Measurements from ENCODE around the gene TRANK1.
A peak's percentile ranks its signal among the peaks of the same experiment; 100 is the strongest.
"Not testable (repeated sequence)": the region's sequence is repeated elsewhere in the genome, so short reads cannot be mapped to it uniquely, and the experiment has no call there.

TRANK1 gene

DNA sequence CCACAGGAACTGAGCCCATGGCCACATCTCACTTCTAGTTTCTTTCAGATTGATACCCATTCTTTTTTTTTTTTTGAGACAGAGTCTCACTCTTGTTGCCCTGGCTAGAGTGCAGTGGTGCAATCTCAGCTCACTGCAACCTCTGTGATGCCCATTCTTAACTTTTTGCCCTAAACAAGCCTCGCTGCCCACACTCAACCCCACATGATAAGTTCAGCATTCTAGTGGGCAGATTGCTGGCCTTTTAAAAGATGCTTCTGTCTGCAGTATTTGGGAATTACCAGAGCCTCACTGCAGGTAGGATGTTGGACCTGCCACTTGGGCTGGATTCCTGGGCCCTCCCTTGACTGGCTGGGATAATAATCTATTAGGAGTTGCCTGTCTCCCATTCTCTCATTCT, 51.0 kb downstream of the TRANK1 start:
- no peaks in the 10 kb centered on the region for H3K9me3 ChIP-seq (ENCODE audit: control insufficient read depth, low read length)
- no peak for DNase-seq
- H3K27me3 ChIP-seq (replicated peaks; ENCODE audit: control insufficient read depth, insufficient read depth, low read length, poor library complexity, severe bottlenecking): no peaks in the 10 kb centered on the region
- peak overlapping the region; percentile 25 for H3K27ac ChIP-seq (ENCODE audit: insufficient read depth, low read length, poor library complexity, severe bottlenecking)
- no peak overlapping the region for H3K4me3 ChIP-seq (ENCODE audit: insufficient read depth, low read depth, low read length, poor library complexity, severe bottlenecking)
- H3K4me1 ChIP-seq (ENCODE audit: control insufficient read depth, insufficient read depth, low read length, poor library complexity, severe bottlenecking): peaks cover 10% of the 10 kb centered on the region
- peaks cover 65% of the 10 kb centered on the region for H3K36me3 ChIP-seq (ENCODE audit: control insufficient read depth, insufficient read depth, low read length)

DNA sequence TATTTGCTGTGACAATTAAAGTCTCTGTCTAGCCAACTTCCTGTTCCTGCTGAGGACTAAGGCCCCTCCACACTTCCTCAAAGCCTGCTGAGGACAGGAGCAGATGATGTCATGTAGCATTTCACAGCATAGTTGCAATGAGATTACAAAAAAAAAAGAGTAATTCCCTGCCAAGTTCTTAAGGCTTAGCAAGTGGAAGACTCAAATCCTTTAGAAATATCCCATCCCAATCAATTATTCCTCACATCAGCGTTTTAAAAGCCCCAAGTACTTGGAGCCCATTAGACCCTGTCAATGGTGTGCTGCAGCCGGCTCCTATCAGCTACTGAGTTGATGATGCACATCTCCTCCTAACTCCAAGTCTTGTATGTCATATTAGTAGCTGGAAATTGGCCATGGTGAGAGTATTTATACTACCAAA, 51.7 kb downstream of the TRANK1 start:
- peak; percentile 15 to 36 (median 35) for DNase-seq
- peaks cover 65% of the 10 kb centered on the region for H3K36me3 ChIP-seq (ENCODE audit: control insufficient read depth, insufficient read depth, low read length)
- peaks cover 10% of the 10 kb centered on the region for H3K4me1 ChIP-seq (ENCODE audit: control insufficient read depth, insufficient read depth, low read length, poor library complexity, severe bottlenecking)
- no peaks in the 10 kb centered on the region for H3K9me3 ChIP-seq (ENCODE audit: control insufficient read depth, low read length)
- no peak overlapping the region for H3K4me3 ChIP-seq (ENCODE audit: insufficient read depth, low read depth, low read length, poor library complexity, severe bottlenecking)
- no peaks in the 10 kb centered on the region for H3K27me3 ChIP-seq (replicated peaks; ENCODE audit: control insufficient read depth, insufficient read depth, low read length, poor library complexity, severe bottlenecking)
- peak overlapping the region; percentile 15 for H3K27ac ChIP-seq (ENCODE audit: insufficient read depth, low read length, poor library complexity, severe bottlenecking)

DNA sequence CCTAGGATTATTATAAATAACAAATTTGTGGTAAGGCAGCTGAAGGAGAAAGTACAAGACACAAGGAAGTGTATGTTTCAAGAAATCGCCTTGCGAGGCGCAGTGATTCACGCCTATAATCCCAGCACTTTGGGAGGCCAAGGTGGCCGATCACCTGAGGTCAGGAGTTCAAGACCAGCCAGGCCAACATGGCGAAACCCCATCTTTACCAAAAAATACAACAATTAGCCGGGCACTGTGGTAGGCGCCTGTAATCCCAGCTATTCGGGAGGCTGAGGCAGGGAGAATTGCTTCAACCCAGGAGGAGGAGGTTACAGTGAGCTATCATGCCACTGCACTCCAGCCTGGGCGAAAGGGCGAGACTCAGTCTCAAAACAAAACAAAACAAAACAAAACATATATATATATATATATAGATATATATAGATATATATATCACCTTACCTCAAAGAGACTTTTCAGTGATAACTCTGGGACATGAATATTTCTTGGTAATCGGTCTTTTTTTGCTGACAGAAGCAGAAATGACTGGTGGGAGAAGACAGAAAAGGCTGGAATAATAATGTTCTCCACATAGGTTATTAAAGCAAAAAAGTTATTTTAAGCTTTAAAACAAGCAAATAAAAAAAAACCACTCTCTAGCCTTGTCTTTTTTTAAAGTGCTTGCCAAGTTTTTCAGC, 52.3 kb downstream of the TRANK1 start:
- no peaks in the 10 kb centered on the region for H3K9me3 ChIP-seq (ENCODE audit: control insufficient read depth, low read length)
- DNase-seq: no peak
- peaks cover 65% of the 10 kb centered on the region for H3K36me3 ChIP-seq (ENCODE audit: control insufficient read depth, insufficient read depth, low read length)
- no peak overlapping the region for H3K4me3 ChIP-seq (ENCODE audit: insufficient read depth, low read depth, low read length, poor library complexity, severe bottlenecking)
- peaks cover 10% of the 10 kb centered on the region for H3K4me1 ChIP-seq (ENCODE audit: control insufficient read depth, insufficient read depth, low read length, poor library complexity, severe bottlenecking)
- no peaks in the 10 kb centered on the region for H3K27me3 ChIP-seq (replicated peaks; ENCODE audit: control insufficient read depth, insufficient read depth, low read length, poor library complexity, severe bottlenecking)
- peak overlapping the region; percentile 15 for H3K27ac ChIP-seq (ENCODE audit: insufficient read depth, low read length, poor library complexity, severe bottlenecking)

DNA sequence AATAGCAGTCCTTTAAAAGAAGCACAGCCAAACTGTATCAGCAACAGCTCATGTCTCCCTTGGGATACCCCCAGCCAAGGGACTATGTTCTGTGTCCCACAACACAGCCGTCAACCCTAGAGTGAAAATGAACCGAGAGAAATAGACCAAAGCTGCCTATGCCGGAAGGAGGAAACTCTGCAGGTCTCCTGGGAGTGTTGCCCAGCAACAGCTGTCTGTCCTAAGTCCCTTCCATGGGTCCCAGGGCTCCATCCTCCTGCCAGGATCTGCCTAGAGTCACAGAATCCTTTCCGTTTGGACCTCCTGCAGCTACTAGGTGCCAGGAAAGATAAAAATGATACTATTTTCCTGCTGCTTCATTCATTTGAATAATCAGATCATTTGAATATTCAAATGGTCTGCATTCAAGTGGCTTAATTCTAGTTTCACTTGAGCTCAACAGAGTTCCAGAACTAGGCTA, 53.1 kb downstream of the TRANK1 start:
- Histone ChIP-seq H3K27me3 (replicated peaks; ENCODE audit: control insufficient read depth, insufficient read depth, low read length, poor library complexity, severe bottlenecking) (no peaks in the 10 kb centered on the region), H3K4me1 (ENCODE audit: control insufficient read depth, insufficient read depth, low read length, poor library complexity, severe bottlenecking) (peaks cover 10% of the 10 kb centered on the region), H3K36me3 (ENCODE audit: control insufficient read depth, insufficient read depth, low read length) (peaks cover 67% of the 10 kb centered on the region), H3K27ac (ENCODE audit: insufficient read depth, low read length, poor library complexity, severe bottlenecking) (no peak overlapping the region), H3K4me3 (ENCODE audit: insufficient read depth, low read depth, low read length, poor library complexity, severe bottlenecking) (no peak overlapping the region), H3K9me3 (ENCODE audit: control insufficient read depth, low read length) (no peaks in the 10 kb centered on the region)
- DNase-seq: no peak

DNA sequence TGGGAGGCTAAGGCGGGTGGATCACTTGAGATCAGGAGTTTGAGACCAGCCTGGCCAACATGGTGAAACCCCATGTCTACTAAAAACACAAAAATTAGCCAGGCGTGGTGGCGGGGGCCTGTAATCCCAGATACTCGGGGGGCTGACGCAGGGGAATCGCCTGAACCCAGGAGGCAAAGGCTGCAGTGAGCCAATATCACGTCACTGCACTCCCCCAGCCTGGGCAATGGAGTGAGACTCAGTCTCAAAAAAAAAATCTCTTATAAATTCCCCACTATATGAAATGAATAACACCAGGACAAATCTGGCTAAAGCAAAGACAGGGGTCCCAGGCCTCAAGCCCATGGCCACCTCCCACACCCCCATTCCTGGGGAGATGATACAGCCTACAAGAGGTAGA, 53.8 kb downstream of the TRANK1 start:
- not testable (repeated sequence) for H3K27ac ChIP-seq (ENCODE audit: insufficient read depth, low read length, poor library complexity, severe bottlenecking)
- H3K36me3 ChIP-seq (ENCODE audit: control insufficient read depth, insufficient read depth, low read length): peaks cover 68% of the 10 kb centered on the region

DNA sequence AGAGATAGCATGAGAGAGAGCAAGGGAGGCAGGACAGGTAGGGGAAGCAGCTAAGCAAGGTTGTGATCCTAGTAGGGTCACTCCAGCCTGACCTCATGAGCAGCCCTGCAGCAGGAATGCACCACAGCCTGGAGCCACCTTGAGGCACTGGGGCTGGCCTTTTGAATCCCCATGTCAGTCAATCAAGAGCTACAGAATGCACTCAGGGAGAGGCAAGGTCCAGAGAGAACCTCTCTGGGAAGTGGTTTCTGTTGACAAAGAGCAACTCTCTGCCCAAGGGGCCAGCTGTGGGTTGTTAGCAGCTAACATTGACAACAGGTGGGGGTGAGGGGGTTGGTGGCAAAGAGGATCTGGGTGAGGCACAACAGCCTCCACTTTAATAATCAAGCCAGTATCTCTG, 54.6 kb downstream of the TRANK1 start:
- no peak for DNase-seq
- H3K36me3 ChIP-seq (ENCODE audit: control insufficient read depth, insufficient read depth, low read length): peaks cover 74% of the 10 kb centered on the region
- H3K27me3 ChIP-seq (replicated peaks; ENCODE audit: control insufficient read depth, insufficient read depth, low read length, poor library complexity, severe bottlenecking): no peaks in the 10 kb centered on the region
- no peaks in the 10 kb centered on the region for H3K9me3 ChIP-seq (ENCODE audit: control insufficient read depth, low read length)
- peaks cover 7% of the 10 kb centered on the region for H3K4me1 ChIP-seq (ENCODE audit: control insufficient read depth, insufficient read depth, low read length, poor library complexity, severe bottlenecking)
- no peak overlapping the region for H3K27ac ChIP-seq (ENCODE audit: insufficient read depth, low read length, poor library complexity, severe bottlenecking)
- H3K4me3 ChIP-seq (ENCODE audit: insufficient read depth, low read depth, low read length, poor library complexity, severe bottlenecking): no peak overlapping the region

More for the DNA sequence above, 53.8 kb downstream of the TRANK1 start:
- DNase-seq; H3K4me1 ChIP-seq (ENCODE audit: control insufficient read depth, insufficient read depth, low read length, poor library complexity, severe bottlenecking); H3K27me3 ChIP-seq (replicated peaks; ENCODE audit: control insufficient read depth, insufficient read depth, low read length, poor library complexity, severe bottlenecking); H3K4me3 ChIP-seq (ENCODE audit: insufficient read depth, low read depth, low read length, poor library complexity, severe bottlenecking); H3K9me3 ChIP-seq (ENCODE audit: control insufficient read depth, low read length): not testable (repeated sequence)

DNA sequence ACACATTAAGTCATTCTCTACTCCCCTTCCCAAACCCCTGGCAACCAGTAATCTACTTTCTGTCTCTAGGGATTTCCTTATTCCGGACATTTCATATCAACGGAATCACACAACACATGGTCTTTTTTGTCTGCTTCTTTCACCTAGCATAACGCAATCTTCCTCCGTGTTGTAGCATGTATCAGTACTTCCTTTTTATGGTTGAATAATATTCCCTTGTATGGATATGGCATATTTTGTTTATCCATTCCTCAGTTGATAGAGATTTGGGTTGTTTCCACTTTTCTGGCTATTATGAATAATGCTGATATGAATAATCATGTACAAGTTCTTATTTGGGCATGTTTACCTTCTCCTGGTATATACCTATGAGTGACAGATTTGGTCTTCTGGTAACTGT, 63.1 kb downstream of the TRANK1 start:
- H3K4me1 ChIP-seq (ENCODE audit: control insufficient read depth, insufficient read depth, low read length, poor library complexity, severe bottlenecking): peaks cover 9% of the 10 kb centered on the region
- no peaks in the 10 kb centered on the region for H3K27me3 ChIP-seq (replicated peaks; ENCODE audit: control insufficient read depth, insufficient read depth, low read length, poor library complexity, severe bottlenecking)
- no peak overlapping the region for H3K27ac ChIP-seq (ENCODE audit: insufficient read depth, low read length, poor library complexity, severe bottlenecking)
- H3K9me3 ChIP-seq (ENCODE audit: control insufficient read depth, low read length): no peaks in the 10 kb centered on the region
- H3K4me3 ChIP-seq (ENCODE audit: insufficient read depth, low read depth, low read length, poor library complexity, severe bottlenecking): no peak overlapping the region
- H3K36me3 ChIP-seq (ENCODE audit: control insufficient read depth, insufficient read depth, low read length): peaks cover 29% of the 10 kb centered on the region
- no peak for DNase-seq

DNA sequence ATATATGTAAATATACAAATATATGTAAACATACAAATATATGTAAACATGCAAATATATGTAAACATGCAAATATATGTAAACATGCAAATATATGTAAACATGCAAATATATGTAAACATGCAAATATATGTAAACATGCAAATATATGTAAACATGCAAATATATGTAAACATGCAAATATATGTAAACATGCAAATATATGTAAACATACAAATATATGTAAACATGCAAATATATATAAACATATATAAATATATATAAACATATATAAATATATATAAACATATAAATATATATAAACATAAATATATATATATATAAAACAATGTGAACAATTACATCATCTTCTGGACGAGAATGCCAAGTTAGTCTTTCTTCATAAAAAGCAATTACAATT, 65.0 kb downstream of the TRANK1 start:
- not testable (repeated sequence) for H3K4me3 ChIP-seq (ENCODE audit: insufficient read depth, low read depth, low read length, poor library complexity, severe bottlenecking); H3K27me3 ChIP-seq (replicated peaks; ENCODE audit: control insufficient read depth, insufficient read depth, low read length, poor library complexity, severe bottlenecking); H3K9me3 ChIP-seq (ENCODE audit: control insufficient read depth, low read length); DNase-seq; H3K27ac ChIP-seq (ENCODE audit: insufficient read depth, low read length, poor library complexity, severe bottlenecking)
- Histone ChIP-seq H3K36me3 (ENCODE audit: control insufficient read depth, insufficient read depth, low read length) (peaks cover 16% of the 10 kb centered on the region), H3K4me1 (ENCODE audit: control insufficient read depth, insufficient read depth, low read length, poor library complexity, severe bottlenecking) (peaks cover 21% of the 10 kb centered on the region)

DNA sequence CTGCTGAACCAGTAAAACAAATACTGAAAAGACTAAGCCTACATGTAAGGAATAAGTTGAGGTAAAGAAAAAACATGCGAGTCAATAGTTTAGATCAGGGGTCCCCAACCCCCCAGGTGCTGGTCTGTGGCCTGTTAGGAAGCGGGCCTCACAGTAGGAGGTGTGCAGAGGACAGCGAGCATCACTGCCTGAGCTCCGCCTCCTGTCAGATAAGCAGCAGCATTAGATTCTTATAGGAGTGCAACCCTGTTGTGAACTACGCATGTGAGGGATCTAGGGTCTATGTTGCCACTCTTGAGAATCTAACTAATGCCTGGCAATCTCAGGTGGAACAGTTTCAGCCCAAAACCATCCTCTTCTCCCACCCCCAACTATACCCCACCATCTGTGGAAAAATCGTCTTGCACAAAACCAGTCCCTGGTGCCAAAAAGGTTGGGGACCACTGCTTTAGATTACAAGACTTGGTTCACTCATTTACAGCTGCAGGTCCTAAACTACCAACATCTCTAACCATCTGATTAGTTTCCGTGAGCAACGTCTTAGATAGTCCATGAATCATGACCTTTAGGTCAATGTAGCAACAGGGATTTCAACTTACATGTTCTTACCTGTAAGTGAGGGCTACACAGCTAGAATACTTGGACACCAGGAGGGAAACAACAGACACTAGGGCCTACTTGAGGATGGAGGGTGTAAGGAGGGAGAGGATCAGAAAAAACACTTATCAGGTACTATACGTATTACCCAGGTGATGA, 66.7 kb downstream of the TRANK1 start:
- H3K36me3 ChIP-seq (ENCODE audit: control insufficient read depth, insufficient read depth, low read length): peaks cover 7% of the 10 kb centered on the region
- H3K27me3 ChIP-seq (replicated peaks; ENCODE audit: control insufficient read depth, insufficient read depth, low read length, poor library complexity, severe bottlenecking): no peaks in the 10 kb centered on the region
- peaks cover 21% of the 10 kb centered on the region for H3K4me1 ChIP-seq (ENCODE audit: control insufficient read depth, insufficient read depth, low read length, poor library complexity, severe bottlenecking)
- H3K4me3 ChIP-seq (ENCODE audit: insufficient read depth, low read depth, low read length, poor library complexity, severe bottlenecking): no peak overlapping the region
- no peak for DNase-seq
- H3K27ac ChIP-seq (ENCODE audit: insufficient read depth, low read length, poor library complexity, severe bottlenecking): peak overlapping the region; percentile 36
- no peaks in the 10 kb centered on the region for H3K9me3 ChIP-seq (ENCODE audit: control insufficient read depth, low read length)

All from effector memory CD4-positive, alpha-beta T cell (primary cell).